Hippocampal formation (tissue), 2 donors: Measurements from ENCODE around the gene ELP5.

Source experiments
- DNase-seq, 2 donors: peaks; one replicate each; lab custom pipeline; 2025; lab: John Stamatoyannopoulos, UW

The ELP5 gene

GRCh38 chr17:7285679-7286078, 33.7 kb downstream of the ELP5 start:
- no peak for DNase-seq

GRCh38 chr17:7289256-7290032, 37.4 kb downstream of the ELP5 start:
- DNase-seq, result no peak

GRCh38 chr17:7290166-7290565, 38.2 kb downstream of the ELP5 start:
- no peak for DNase-seq

GRCh38 chr17:7290685-7291084, 38.7 kb downstream of the ELP5 start:
- no peak for DNase-seq

- no peak for DNase-seq
Observed at GRCh38 chr17:7292194-7292593, 40.2 kb downstream of the ELP5 start.

- no peak for DNase-seq
Observed at GRCh38 chr17:7292729-7293128, 40.7 kb downstream of the ELP5 start.

GRCh38 chr17:7293159-7293558, 41.1 kb downstream of the ELP5 start:
- DNase-seq, result no peak

GRCh38 chr17:7293816-7294613, 42.0 kb downstream of the ELP5 start:
- no peak for DNase-seq

GRCh38 chr17:7294614-7295153, 42.7 kb downstream of the ELP5 start, which contains the start of gene YBX2:
YBX2 (minus strand) TSS chr17:7294639; CDS start chr17:7294500, 139 bp downstream.
- DNase-seq, result no peak

GRCh38 chr17:7295230-7296180, 43.5 kb downstream of the ELP5 start:
- no peak for DNase-seq

GRCh38 chr17:7296189-7296861, 44.3 kb downstream of the ELP5 start:
- peak; percentile 61 to 72 for DNase-seq

- no peak for DNase-seq
Observed at GRCh38 chr17:7304179-7304578, 52.2 kb downstream of the ELP5 start.

GRCh38 chr17:7306911-7307685, 55.1 kb downstream of the ELP5 start, which contains the start of gene EIF5A:
EIF5A (plus strand) TSS chr17:7307628; CDS start chr17:7309636, 2,008 bp downstream.
- DNase-seq, result peak; percentile 99

GRCh38 chr17:7307686-7308624, 55.9 kb downstream of the ELP5 start:
- DNase-seq, result no peak

GRCh38 chr17:7308625-7309433, 56.8 kb downstream of the ELP5 start:
- peak; percentile 25 to 28 for DNase-seq
